HG03520 (cell line): Measurements from ENCODE around the gene CDC25C.
A peak's percentile ranks its signal among the peaks of the same experiment; 100 is the strongest.
"Not testable (repeated sequence)": the region's sequence is repeated elsewhere in the genome, so short reads cannot be mapped to it uniquely, and the experiment has no call there.

Experiments
- ATAC-seq: cut with Tn5 transposase; IDR thresholded peaks from one replicate; pipeline ENCODE4 v1.9.1; 2021; ENCODE audit warnings: mild to moderate bottlenecking, moderate library complexity; ENCODE audit not compliant: unreplicated experiment

The CDC25C gene

DNA sequence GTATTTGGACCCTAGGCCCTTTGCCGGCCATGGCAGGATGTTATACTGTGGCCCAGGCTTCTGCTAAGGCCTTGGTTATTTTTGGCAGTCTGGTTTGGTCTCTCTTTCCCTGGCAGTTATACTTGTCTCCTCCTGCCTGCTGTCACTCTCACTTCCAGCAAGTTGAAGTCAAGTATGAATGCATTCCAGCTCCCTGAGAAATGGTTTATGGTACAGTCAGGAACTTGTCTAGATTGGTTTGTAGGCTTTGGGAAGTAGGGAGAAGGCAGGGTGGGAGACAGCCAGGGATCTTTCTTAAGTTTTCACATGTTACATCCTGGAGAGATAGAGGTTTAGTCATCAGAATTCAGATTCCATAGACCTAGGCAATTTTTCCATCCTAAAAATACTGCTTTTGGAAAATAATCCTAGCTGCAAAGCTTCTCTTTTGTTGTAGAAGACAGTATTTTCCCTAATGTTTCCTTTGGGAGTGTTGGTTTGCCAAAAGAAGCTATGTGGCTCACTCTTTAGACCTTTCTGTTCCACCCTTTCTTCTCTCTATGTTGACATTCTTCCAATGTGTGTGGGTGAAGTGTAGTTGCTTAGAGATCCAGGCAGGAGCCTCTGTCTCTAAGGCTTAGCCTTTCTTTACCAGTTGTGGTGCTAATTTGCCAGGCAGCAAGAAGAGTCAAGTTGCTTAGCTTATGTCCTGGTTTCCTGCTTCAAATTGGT lies 18.4 kb upstream of the CDC25C start:
- ATAC-seq, result no peak

- no peak for ATAC-seq
Observed at GRCh38 chr5:138346889-138347288, 15.3 kb upstream of the CDC25C start.

DNA sequence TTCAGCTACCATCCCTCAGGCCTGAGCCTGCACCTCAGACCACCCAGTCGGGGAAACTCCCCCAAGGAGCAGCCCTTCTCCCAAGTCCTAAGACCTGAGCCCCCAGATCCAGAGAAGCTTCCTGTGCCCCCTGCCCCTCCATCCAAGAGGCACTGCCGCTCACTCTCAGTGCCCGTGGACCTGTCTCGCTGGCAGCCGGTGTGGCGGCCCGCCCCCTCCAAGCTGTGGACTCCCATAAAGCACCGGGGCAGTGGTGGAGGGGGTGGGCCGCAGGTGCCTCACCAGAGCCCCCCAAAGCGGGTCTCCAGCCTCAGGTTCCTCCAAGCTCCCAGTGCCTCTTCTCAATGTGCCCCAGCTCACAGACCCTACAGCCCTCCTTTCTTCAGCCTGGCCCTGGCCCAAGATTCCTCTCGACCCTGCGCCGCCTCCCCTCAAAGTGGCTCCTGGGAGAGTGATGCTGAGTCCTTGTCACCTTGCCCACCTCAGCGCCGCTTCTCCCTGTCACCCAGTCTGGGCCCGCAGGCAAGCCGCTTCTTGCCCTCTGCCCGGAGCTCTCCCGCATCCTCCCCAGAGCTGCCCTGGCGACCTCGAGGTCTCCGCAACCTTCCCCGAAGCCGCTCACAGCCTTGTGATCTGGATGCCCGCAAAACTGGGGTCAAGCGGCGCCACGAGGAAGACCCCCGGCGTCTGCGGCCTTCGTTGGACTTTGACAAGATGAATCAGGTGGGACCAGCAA lies 13.5 kb upstream of the CDC25C start:
- no peak for ATAC-seq

GRCh38 chr5:138340008-138340407 lies 8.4 kb upstream of the CDC25C start:
- ATAC-seq, result no peak

DNA sequence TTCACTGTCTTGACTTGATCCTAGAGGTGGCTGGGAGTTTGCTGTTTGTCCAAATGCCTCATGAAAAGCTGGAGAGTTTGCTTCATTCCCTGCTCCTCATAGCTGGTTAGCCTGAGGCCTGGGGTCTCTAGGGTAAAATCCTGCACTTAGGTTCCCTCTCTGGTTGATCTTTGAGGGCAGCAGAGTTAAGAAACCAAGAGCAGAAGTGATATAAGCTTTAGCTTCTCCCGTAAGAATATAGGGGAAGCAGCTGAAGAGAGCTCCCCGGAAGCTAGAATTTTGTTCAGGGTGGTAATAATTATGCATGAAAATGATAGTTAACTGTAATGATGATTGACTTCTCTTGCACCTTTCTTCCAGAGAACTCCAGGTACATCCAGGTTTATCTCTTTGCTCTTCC lies 7.9 kb upstream of the CDC25C start:
- ATAC-seq, result no peak

DNA sequence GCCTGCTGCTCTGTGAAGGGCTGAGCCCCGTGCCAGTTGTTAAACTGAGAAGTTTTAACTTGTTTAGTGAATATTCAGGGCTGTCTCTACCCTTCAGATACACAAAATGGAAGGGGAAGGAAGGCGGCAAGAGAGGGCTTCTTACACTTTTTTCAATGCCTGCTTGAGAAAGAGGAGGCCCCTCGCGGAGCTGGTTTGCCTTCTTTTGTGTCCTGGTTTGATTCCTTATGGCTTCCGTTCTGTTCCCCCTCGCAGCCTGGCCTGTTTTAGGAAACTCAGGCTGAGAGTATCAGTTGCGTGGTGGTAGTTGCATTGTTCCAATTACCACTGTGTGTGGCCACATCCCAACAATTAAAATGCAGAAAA lies 7.5 kb upstream of the CDC25C start:
- ATAC-seq, result no peak

DNA sequence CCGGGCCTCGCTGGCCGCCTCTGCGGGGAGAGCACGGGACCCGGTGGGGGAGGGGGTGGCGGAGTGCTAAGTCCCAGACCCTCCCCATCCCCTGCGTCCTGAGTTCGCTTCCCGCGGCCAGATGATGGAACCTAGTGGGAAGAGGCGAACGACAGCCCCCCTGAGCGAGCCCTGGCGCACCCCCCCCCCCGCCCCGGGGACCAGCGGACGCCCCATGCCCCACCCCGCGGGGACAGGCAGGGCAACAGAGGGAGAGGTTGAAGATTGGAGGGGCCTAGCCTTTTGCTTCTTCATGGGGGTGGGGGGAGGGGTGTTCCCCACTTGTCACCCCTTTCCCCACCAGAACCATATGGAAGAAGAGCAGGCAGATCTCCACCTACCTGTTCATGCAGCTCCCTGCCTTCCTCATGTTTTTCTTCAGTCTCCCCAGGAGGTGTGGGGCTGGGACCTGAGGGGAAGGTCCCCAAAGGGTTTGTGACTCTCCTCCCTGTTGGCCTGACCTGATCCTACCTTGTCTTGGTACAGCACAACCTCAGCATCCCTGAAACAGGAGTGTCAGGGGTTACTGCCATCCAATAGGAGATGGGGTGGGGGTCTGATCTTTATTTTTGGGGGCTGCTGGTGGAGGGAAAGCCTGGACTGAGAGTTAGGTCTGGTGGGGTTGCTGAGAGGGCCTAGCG lies 6.9 kb upstream of the CDC25C start:
- ATAC-seq, result no peak

- peak; percentile 79 for ATAC-seq
Observed at GRCh38 chr5:138337685-138338410, 6.2 kb upstream of the CDC25C start, which contains the start of gene FAM53C. FAM53C (plus strand) TSS chr5:138338266; CDS start chr5:138341336, 3,070 bp downstream.

DNA sequence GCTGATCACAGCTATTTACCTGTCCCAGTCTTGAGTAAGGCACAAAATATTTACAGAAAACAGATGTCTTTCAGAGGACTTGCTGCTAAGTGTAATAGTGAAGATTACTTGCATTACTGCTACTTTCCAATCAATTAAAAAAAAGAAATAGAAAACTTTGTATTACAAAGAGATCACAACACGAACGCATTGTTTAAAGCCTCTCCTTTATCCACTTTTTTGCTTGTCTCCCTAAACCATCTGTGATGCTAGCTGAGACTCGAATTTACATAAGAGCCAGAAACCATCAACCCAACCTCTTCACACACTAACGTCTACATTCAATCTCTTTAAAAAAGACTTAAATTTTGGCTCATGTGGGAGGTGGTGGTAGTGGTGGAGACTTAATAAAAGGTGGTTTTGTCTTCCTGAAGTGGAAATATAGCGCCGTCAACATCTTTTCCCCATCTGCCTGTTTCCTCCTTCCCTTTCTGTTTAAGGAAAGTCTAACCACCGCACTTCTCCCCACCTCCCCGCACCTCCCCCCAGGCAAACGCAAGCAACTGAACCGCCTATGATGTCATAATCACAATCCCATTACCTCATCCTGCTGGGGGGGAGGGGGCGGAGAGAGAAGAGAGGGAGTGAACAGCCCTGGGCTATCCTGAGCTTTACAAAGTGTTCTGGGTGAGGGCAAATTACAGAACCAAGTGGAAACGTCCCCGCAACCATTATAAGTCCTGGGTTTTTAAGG lies 5.5 kb upstream of the CDC25C start:
- peak; percentile 22 for ATAC-seq

DNA sequence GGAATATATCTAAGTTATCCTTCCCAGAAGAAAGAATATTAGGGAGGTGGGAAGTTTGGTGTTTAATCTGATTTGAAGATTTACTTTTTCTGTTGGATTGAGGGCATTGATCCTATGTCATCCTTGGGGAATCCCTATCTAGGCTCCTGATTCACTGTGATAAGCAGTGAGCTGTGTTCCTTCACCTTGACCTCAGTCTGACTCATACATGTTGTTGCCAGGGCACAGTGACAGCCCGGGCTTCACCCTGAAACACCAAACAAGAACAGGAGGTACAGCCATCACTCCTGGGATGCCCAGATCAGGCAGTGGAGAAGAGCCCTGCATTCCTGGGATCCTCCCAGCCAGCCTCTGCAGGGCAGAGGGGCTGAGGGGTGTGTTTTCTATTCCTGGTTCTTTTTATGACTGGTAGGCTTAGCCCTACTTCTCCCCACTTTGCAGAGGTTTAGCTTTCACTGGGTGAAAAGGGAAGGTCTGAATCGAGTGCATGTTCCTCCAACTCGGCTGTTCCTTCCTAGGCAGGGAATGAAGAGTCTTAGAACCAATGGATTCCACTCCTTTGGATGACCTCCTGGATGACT lies 3.4 kb upstream of the CDC25C start:
- ATAC-seq, result no peak

- no peak for ATAC-seq
Observed at GRCh38 chr5:138330813-138331448, 673 bp downstream of the CDC25C start.

DNA sequence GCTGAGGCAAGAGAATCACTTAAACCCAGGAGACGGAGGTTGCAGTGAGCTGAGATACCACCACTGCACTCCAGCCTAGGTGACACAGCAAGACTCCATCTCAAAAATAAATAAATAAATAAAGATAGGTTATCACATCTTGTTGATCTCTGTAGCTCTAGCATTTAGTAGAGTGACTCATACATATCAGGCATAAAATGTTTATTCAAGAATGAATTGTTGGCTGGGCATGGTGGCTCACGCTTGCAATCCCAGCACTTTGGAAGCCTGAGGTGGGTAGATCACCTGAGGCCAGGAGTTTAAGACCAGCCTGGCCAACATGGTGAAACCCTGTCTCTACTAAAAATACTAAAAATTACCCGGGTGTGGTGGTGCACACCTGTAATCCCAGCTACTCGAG lies 13.4 kb downstream of the CDC25C start:
- ATAC-seq, result not testable (repeated sequence)

GRCh38 chr5:138316355-138316754 lies 15.2 kb downstream of the CDC25C start:
- ATAC-seq, result no peak

DNA sequence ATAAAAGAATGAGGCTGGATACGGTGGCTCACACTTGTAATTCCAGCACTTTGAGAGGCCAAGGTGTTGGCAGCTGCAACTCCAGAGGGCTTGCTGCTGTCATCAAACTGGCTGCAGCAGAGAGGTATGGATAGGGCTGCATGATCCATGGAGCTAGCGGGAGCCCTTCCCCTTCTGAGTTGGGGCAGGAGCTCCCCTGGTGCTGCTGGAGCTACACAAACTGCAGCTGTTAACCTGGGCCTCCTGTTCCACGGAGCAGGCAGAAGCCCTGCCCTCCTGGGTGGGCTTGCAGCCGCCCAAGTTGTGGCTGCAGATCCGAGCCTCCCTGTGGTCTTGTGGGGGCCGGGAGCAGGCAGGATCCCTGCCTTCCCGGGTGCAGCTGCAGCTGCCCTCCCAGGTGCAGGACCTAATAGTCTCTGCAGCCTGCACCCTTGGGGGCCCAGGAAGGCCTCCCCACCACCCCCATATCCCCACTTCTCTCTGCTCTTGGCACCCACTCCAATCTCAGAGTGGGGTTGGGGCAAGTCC lies 15.8 kb downstream of the CDC25C start:
- ATAC-seq, result no peak

DNA sequence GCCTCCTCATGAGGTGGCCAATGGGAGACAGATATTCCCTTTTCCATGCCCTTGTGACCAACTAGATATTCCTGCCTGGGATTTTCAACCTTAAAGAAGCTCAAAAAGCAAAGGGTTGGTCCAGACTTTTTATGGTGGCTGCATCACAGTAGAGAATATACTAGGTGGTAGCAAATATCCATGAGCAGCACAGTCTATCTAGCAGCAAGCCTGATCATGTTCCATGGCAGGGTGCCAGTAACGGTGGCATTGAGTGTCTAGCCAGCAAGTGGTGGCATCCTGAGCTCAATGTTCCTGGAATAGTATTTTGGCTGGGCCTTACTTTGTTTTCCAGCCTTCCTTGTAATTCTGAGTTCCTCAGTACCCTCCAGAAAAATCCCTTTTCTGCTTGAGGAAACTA lies 25.8 kb downstream of the CDC25C start:
- no peak for ATAC-seq

GRCh38 chr5:138303372-138303771 lies 28.2 kb downstream of the CDC25C start:
- ATAC-seq, result no peak

- no peak for ATAC-seq
Observed at GRCh38 chr5:138289296-138289695, 42.3 kb downstream of the CDC25C start.

DNA sequence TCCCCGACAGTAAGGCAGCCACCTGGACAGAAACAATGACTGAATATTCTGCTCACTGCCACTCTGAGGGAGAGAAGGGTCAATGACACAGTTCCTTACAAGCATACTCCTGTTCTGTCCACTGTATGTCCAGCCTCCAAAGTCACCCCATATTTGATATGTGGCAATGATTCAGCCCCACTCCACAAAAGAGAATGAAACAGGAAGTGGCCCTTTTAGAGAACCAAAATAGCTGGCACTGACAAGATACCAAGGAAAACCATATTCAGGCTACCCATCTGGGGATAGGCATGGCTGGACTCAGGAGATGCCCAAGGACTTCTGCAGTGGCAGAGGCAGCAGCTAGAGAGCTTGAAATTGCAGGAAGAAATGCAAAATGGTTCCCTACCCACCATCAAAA lies 44.4 kb downstream of the CDC25C start:
- no peak for ATAC-seq

- ATAC-seq, result no peak
Observed at GRCh38 chr5:138282920-138283742, 48.5 kb downstream of the CDC25C start.
